GM21529 (cell line): ENCODE results near the gene ELANE.
"Not testable (repeated sequence)": the region's sequence is repeated elsewhere in the genome, so short reads cannot be mapped to it uniquely, and the experiment has no call there.

Source experiments
- ATAC-seq: cut with Tn5 transposase; IDR thresholded peaks from one replicate; pipeline ENCODE4 v1.9.1; 2021; ENCODE audit not compliant: unreplicated experiment

ELANE gene

GRCh38 chr19:813219-814151 lies 38.6 kb upstream of the ELANE start:
- no peak for ATAC-seq

GRCh38 chr19:814152-815078 lies 37.7 kb upstream of the ELANE start:
- no peak for ATAC-seq

- no peak for ATAC-seq
Observed at GRCh38 chr19:815079-815774, 36.9 kb upstream of the ELANE start.

GRCh38 chr19:815775-816499 lies 36.2 kb upstream of the ELANE start:
- no peak for ATAC-seq

GRCh38 chr19:816500-816857 lies 35.6 kb upstream of the ELANE start:
- no peak for ATAC-seq

GRCh38 chr19:820212-820611 lies 31.9 kb upstream of the ELANE start:
- ATAC-seq = not testable (repeated sequence)

- ATAC-seq = no peak
Observed at GRCh38 chr19:821231-821824, 30.8 kb upstream of the ELANE start.

- ATAC-seq = no peak
Observed at GRCh38 chr19:821825-822503, 30.1 kb upstream of the ELANE start, which contains the start of gene PLPPR3. TSS of gene PLPPR3 (minus strand) at chr19:821955. CDS start at chr19:821559, 396 bp downstream.

GRCh38 chr19:823565-824121 lies 28.5 kb upstream of the ELANE start:
- ATAC-seq = no peak

GRCh38 chr19:824885-825284 lies 27.2 kb upstream of the ELANE start:
- no peak for ATAC-seq

GRCh38 chr19:825897-826644 lies 26.0 kb upstream of the ELANE start:
- ATAC-seq = no peak

- ATAC-seq = no peak
Observed at GRCh38 chr19:827314-827709, 24.8 kb upstream of the ELANE start.

GRCh38 chr19:827710-828321 lies 24.3 kb upstream of the ELANE start, which contains the start of gene AZU1:
TSS of gene AZU1 (plus strand) at chr19:827837. CDS start at chr19:827847, 10 bp downstream.
- no peak for ATAC-seq

GRCh38 chr19:829129-829758 lies 22.9 kb upstream of the ELANE start:
- no peak for ATAC-seq

GRCh38 chr19:831407-832369 lies 20.4 kb upstream of the ELANE start:
- no peak for ATAC-seq

GRCh38 chr19:834216-834615 lies 17.9 kb upstream of the ELANE start:
- no peak for ATAC-seq
